Measurements from ENCODE around the gene KIAA1755. TPM values are rescaled to one million over a fixed set of nuclear protein-coding genes. Genes with fewer than 3 reads are reported as not detected.

The KIAA1755 gene
- total and polyA plus RNA-seq, 9 of the 15 experiments (the other 6 are each of a cell fraction or from before 2014, with no cell fraction given), result not detected

DNA sequence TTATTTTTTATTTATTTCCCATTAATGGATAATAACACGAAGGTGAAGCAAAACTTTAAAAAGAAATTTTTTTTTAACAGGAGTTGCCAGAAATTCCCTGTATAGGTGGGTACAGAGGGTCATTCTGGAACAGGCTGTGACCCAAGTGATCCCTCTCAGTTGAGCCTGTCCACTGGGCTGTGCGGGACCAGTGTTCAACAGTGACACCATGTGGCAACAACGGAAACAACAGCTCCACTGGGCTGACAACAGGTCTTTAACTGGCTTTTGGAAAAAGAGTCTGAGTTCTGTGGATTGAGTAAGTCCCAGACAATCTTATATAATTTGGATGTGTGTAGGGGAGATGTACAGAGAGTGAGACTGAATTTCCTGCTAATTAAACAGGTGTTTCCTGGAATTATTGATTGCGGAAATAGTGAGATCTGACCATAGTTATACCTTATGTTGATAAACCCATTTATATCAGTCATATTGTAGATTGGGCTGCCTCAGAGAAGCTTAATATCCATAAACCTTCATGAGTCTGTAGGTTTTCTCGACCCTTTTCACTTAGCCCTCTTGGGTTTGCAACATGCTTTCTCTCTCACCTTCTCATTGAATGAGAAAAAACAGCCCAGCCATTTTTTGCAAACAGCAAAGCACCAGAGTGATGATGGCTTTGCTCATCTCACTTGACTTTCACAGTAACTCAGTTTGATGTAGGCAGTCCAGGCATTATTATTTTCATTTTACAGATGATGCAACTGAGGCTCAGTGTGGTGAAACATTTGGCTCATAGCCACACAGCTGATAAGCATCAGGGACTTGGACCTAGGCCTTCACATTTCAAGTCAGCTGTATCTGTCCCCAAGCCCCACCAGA lies 17.5 kb downstream of the KIAA1755 start (continued):
- TF ChIP-seq, protein P1, sequence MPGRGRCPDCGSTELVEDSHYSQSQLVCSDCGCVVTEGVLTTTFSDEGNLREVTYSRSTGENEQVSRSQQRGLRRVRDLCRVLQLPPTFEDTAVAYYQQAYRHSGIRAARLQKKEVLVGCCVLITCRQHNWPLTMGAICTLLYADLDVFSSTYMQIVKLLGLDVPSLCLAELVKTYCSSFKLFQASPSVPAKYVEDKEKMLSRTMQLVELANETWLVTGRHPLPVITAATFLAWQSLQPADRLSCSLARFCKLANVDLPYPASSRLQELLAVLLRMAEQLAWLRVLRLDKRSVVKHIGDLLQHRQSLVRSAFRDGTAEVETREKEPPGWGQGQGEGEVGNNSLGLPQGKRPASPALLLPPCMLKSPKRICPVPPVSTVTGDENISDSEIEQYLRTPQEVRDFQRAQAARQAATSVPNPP (IDR thresholded peaks at IDR 0.05; ENCODE audit: borderline replicate concordance, insufficient read depth, insufficient read length), result no peak
- 0 out of 2 replicates have a peak, but pooled peaks have one; percentile 38 for TF ChIP-seq XRCC5 (IDR thresholded peaks at IDR 0.05; ENCODE audit: low read depth, low read length)
- TF ChIP-seq CHD1 (IDR thresholded peaks at IDR 0.05; ENCODE audit: low read length), result no peak
- no peak for TF ChIP-seq CBFB (CRISPR knock-in tag; IDR thresholded peaks at IDR 0.05)
- 0 out of 2 replicates have a peak, but pooled peaks have one; percentile 20 for TF ChIP-seq EHMT2 (IDR thresholded peaks at IDR 0.05)
- no peak for TF ChIP-seq MTF1 (CRISPR knock-in tag; IDR thresholded peaks at IDR 0.05; ENCODE audit: borderline replicate concordance)
- 0 out of 2 replicates have a peak, but pooled peaks have one; percentile 30 for TF ChIP-seq RB1 (IDR thresholded peaks at IDR 0.05; ENCODE audit: low read depth)
- no peak for TF ChIP-seq POLR2AphosphoS2 (IDR thresholded peaks at IDR 0.05; ENCODE audit: low read length)
- TF ChIP-seq MYNN (IDR thresholded peaks at IDR 0.05), result peak; percentile 60; the same call in 1 of the 2 replicates
- TF ChIP-seq MYNN (CRISPR knock-in tag; IDR thresholded peaks at IDR 0.05), result no peak
- TF ChIP-seq, protein P2, sequence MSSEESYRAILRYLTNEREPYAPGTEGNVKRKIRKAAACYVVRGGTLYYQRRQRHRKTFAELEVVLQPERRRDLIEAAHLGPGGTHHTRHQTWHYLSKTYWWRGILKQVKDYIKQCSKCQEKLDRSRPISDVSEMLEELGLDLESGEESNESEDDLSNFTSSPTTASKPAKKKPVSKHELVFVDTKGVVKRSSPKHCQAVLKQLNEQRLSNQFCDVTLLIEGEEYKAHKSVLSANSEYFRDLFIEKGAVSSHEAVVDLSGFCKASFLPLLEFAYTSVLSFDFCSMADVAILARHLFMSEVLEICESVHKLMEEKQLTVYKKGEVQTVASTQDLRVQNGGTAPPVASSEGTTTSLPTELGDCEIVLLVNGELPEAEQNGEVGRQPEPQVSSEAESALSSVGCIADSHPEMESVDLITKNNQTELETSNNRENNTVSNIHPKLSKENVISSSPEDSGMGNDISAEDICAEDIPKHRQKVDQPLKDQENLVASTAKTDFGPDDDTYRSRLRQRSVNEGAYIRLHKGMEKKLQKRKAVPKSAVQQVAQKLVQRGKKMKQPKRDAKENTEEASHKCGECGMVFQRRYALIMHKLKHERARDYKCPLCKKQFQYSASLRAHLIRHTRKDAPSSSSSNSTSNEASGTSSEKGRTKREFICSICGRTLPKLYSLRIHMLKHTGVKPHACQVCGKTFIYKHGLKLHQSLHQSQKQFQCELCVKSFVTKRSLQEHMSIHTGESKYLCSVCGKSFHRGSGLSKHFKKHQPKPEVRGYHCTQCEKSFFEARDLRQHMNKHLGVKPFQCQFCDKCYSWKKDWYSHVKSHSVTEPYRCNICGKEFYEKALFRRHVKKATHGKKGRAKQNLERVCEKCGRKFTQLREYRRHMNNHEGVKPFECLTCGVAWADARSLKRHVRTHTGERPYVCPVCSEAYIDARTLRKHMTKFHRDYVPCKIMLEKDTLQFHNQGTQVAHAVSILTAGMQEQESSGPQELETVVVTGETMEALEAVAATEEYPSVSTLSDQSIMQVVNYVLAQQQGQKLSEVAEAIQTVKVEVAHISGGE (CRISPR knock-in tag; IDR thresholded peaks at IDR 0.05), result no peak
- TF ChIP-seq, protein P3, sequence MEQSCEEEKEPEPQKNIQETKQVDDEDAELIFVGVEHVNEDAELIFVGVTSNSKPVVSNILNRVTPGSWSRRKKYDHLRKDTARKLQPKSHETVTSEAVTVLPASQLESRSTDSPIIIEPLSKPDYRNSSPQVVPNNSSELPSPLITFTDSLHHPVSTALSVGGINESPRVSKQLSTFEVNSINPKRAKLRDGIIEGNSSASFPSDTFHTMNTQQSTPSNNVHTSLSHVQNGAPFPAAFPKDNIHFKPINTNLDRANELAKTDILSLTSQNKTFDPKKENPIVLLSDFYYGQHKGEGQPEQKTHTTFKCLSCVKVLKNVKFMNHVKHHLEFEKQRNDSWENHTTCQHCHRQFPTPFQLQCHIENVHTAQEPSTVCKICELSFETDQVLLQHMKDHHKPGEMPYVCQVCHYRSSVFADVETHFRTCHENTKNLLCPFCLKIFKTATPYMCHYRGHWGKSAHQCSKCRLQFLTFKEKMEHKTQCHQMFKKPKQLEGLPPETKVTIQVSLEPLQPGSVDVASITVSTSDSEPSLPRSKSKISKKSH (CRISPR knock-in tag; IDR thresholded peaks at IDR 0.05), result peak; percentile 64; the same call in 1 of the 2 replicates
- TF ChIP-seq SOX6 (IDR thresholded peaks at IDR 0.05), result no peak
- TF ChIP-seq, protein P4, sequence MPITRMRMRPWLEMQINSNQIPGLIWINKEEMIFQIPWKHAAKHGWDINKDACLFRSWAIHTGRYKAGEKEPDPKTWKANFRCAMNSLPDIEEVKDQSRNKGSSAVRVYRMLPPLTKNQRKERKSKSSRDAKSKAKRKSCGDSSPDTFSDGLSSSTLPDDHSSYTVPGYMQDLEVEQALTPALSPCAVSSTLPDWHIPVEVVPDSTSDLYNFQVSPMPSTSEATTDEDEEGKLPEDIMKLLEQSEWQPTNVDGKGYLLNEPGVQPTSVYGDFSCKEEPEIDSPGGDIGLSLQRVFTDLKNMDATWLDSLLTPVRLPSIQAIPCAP (CRISPR knock-in tag; IDR thresholded peaks at IDR 0.05; ENCODE audit: borderline replicate concordance), result no peak
- peak; percentile 25 to 73 for TF ChIP-seq RAD21 (CRISPR knock-in tag; conservative IDR thresholded peaks at IDR 0.05 in 1 of 2, IDR thresholded peaks at IDR 0.05 in 1 of 2)
- TF ChIP-seq ZBED1 (IDR thresholded peaks at IDR 0.05), result no peak
- TF ChIP-seq JUN (IDR thresholded peaks at IDR 0.05; ENCODE audit: borderline replicate concordance, low read depth, low read length), result peak; percentile 61; the same call in 1 of the 2 replicates
- TF ChIP-seq JUN (CRISPR knock-in tag; IDR thresholded peaks at IDR 0.05; ENCODE audit: borderline replicate concordance), result no peak

Data from K562 (cell line).